Measurements from ENCODE around the gene ALS2CL.

The ALS2CL gene

DNA sequence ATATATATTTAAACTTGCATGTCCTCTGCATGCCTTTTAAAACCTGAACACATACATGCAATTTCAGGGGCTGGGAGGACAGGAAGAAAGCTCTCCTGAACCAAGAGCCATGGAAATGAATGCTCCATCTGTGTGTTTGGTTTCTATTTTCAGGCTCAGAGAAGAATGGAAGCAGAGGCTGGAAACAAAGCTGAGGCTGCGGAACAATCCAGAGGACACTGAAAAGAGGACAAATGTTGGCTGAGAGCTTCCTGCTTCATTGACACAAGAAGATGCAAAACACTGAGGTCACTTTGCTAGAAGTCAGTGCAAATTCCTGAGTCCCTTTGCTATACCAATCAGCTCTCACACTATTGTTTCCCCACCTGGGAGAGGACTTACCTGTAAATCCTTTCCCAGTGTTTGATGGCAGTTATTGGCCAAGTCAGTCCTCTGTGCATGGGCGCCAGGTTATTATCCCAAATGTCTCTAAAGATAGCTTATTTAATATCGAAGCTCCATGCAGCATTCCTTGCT, 68.4 kb downstream of the ALS2CL start:
- DNase-seq = no peak

DNA sequence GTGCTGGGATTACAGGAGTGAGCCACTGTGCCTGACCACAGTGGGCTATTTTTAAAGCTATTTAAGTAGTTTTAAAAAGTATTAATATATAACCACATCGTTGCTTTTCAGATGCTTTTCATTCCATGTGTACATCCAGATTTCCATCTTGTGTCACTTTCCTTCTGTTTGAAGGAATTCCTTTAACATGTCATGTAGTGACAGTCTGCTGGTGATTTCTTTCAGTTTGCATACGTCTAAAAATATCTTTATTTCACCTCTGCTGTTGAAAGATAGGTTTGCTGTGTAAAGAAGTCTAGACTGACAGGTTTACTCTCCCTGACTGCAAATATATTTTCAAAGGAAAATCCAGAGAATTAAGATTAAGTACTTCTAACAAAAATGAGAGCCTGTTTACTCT, 68.9 kb downstream of the ALS2CL start:
- no peak for DNase-seq

DNA sequence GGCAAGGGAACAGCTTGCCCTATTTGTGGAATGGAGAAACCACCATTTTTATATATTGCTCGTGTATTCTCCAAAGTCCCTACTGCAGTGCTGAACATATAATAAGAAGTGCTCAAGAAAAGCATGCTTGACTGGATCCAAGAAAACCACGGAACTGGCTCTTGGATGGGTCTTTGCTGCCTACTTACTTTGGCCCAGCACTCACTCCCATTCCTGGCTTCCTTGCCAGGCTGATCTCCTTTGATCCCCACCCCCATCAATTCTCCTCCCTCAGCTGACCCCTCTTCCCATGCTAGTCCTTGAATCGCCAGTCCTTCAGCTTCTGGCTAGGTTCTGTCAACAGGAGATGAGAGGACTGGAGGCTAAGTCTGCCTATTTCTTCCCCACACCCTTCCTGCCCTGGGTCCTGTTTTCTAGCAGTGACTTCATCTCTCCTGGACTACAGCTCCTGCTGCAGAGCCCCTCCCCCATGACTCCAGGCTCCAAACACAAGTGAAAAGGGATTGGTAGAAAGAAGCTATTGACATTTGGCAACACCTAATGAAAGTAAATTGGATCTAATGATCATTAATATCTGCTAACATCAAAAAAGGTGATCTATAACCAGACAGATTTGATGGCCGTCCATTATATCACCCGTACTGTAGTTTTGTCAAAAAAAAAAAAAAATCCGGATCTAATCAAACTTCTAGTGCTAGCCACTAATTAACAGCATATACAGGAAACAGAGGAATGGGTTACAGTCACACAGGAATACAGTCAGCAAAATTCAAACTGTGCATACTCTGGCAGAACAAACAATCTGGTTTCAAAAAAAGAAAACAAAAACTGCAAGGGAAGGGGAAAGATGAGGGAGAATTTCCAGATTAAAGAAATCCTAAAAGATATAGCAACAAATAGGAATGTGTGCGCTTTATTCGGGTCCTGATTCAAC, 73.4 kb downstream of the ALS2CL start:
- DNase-seq = no peak
